GM18870 (cell line): Measurements from ENCODE around the gene PODN.

Experiments
- ATAC-seq: cut with Tn5 transposase; IDR thresholded peaks from one replicate; pipeline ENCODE4 v1.9.1; 2021; ENCODE audit warnings: moderate library complexity; ENCODE audit not compliant: unreplicated experiment

Gene PODN

GRCh38 chr1:53130598-53130877 is 68.5 kb downstream of the PODN start:
- ATAC-seq: no peak

GRCh38 chr1:53130878-53131589 is 69.0 kb downstream of the PODN start:
- no peak for ATAC-seq

- ATAC-seq: no peak
Measured at GRCh38 chr1:53131590-53131938, 69.6 kb downstream of the PODN start.

GRCh38 chr1:53132176-53132575 is 70.2 kb downstream of the PODN start:
- no peak for ATAC-seq

- no peak for ATAC-seq
Measured at GRCh38 chr1:53133261-53134041, 71.4 kb downstream of the PODN start.

- no peak for ATAC-seq
Measured at GRCh38 chr1:53134042-53134485, 72.1 kb downstream of the PODN start.
